Immature natural killer cell (primary cell): ENCODE data around the gene SLC13A5. TPM values are rescaled to one million over a fixed set of nuclear protein-coding genes. Genes with fewer than 3 reads are reported as not detected.
"Not testable (repeated sequence)": the region's sequence is repeated elsewhere in the genome, so short reads cannot be mapped to it uniquely, and the experiment has no call there.

Source experiments
- DNase-seq, 3 donors: peaks; one replicate each; pipeline ENCODE4 v3.0.0; 2022; ENCODE audit warnings: mixed read lengths in 1 of 3
- H3K27ac Mint-ChIP-seq, 6 donors: one replicate each; pipeline ENCODE4 v1.8.0; 2020; ENCODE audit warnings: mixed read lengths in 6 of 6, mild to moderate bottlenecking in 5 of 6, inconsistent platforms in 4 of 6, moderate library complexity in 3 of 6
- H3K27me3 Mint-ChIP-seq, 3 donors: one replicate each; pipeline ENCODE4 v1.8.0; 2020 to 2021; ENCODE audit warnings: low read depth in 3 of 3, mild to moderate bottlenecking in 3 of 3, mixed read lengths in 3 of 3, moderate library complexity in 3 of 3, inconsistent platforms in 1 of 3
- H3K36me3 Mint-ChIP-seq, 3 donors: one replicate each; pipeline ENCODE4 v1.8.0; 2020; ENCODE audit warnings: mixed read lengths in 3 of 3, inconsistent platforms in 2 of 3, mild to moderate bottlenecking in 2 of 3
- H3K4me1 Mint-ChIP-seq, 2 donors: one replicate each; pipeline ENCODE4 v1.8.0; 2020; ENCODE audit warnings: inconsistent platforms in 2 of 2, mild to moderate bottlenecking in 2 of 2, mixed read lengths in 2 of 2, moderate library complexity in 1 of 2
- H3K4me3 Mint-ChIP-seq, 5 donors: one replicate each; pipeline ENCODE4 v1.8.0; 2020; ENCODE audit warnings: mild to moderate bottlenecking in 5 of 5, mixed read lengths in 5 of 5, inconsistent platforms in 3 of 5, moderate library complexity in 3 of 5
- H3K9me3 Mint-ChIP-seq, 6 donors: one replicate each; pipeline ENCODE4 v1.8.0; 2020; ENCODE audit warnings: mild to moderate bottlenecking in 6 of 6, mixed read lengths in 6 of 6, inconsistent platforms in 4 of 6, moderate library complexity in 3 of 6
- polyA plus RNA-seq, 3 donors: library from polyadenylated mRNA; unstranded; fragments of 300-500 nt; fragmentation: Illumina TruSeq; gene quantifications; one replicate each; pipeline ENCODE4 v1.2.3, GENCODE V29; 2021

Gene SLC13A5
- polyA plus RNA-seq, 3 donors from 2014 or later = not detected

GRCh38 chr17:6674586-6674985, 38.6 kb downstream of the SLC13A5 start:
- Mint-ChIP-seq H3K9me3 (no peaks in the 10 kb centered on the region), H3K36me3 (no peaks in the 10 kb centered on the region), H3K27ac (no peak overlapping the region), H3K4me1 (peaks cover 10 to 14% of the 10 kb centered on the region in 2 donors), H3K27me3 (peaks cover 7 to 12% (median 8%) of the 10 kb centered on the region in 3 donors), H3K4me3 (no peak overlapping the region)
- no peak for DNase-seq

GRCh38 chr17:6671431-6671830, 41.7 kb downstream of the SLC13A5 start:
- H3K9me3 Mint-ChIP-seq = no peaks in the 10 kb centered on the region
- no peak overlapping the region for H3K4me3 Mint-ChIP-seq
- H3K36me3 Mint-ChIP-seq = peaks cover 0 to 3% (median 0%) of the 10 kb centered on the region in 3 donors
- H3K27ac Mint-ChIP-seq = no peak overlapping the region
- H3K4me1 Mint-ChIP-seq = no peaks in the 10 kb centered on the region
- H3K27me3 Mint-ChIP-seq = peaks cover 6 to 10% (median 9%) of the 10 kb centered on the region in 3 donors
- DNase-seq = no peak

- no peak overlapping the region for H3K27ac Mint-ChIP-seq
- peaks cover 6 to 12% (median 9%) of the 10 kb centered on the region in 3 donors for H3K27me3 Mint-ChIP-seq
- H3K4me3 Mint-ChIP-seq = no peak overlapping the region
- peaks cover 0 to 3% (median 0%) of the 10 kb centered on the region in 3 donors for H3K36me3 Mint-ChIP-seq
- H3K9me3 Mint-ChIP-seq = no peaks in the 10 kb centered on the region
- no peaks in the 10 kb centered on the region for H3K4me1 Mint-ChIP-seq
- no peak for DNase-seq
These were observed 42.2 kb downstream of the SLC13A5 start for GRCh38 chr17:6670999-6671398.

- peaks cover 0 to 3% (median 0%) of the 10 kb centered on the region in 3 donors for H3K36me3 Mint-ChIP-seq
- no peak for DNase-seq
These were observed 42.6 kb downstream of the SLC13A5 start for GRCh38 chr17:6670571-6670970.

GRCh38 chr17:6669479-6670212, 43.5 kb downstream of the SLC13A5 start:
- Mint-ChIP-seq H3K27ac (no peak overlapping the region), H3K4me1 (no peaks in the 10 kb centered on the region), H3K9me3 (no peaks in the 10 kb centered on the region), H3K36me3 (peaks cover 0 to 3% (median 0%) of the 10 kb centered on the region in 3 donors), H3K4me3 (no peak overlapping the region), H3K27me3 (peaks cover 6 to 14% (median 9%) of the 10 kb centered on the region in 3 donors)
- no peak for DNase-seq

More at GRCh38 chr17:6670571-6670970, 42.6 kb downstream of the SLC13A5 start:
- Mint-ChIP-seq H3K27me3 (peaks cover 6 to 12% (median 9%) of the 10 kb centered on the region in 3 donors), H3K4me3 (no peak overlapping the region), H3K9me3 (no peaks in the 10 kb centered on the region), H3K4me1 (no peaks in the 10 kb centered on the region), H3K27ac (no peak overlapping the region)

GRCh38 chr17:6668727-6669425, 44.3 kb downstream of the SLC13A5 start:
- H3K9me3 Mint-ChIP-seq = no peaks in the 10 kb centered on the region
- no peaks in the 10 kb centered on the region for H3K4me1 Mint-ChIP-seq
- H3K27me3 Mint-ChIP-seq = peaks cover 6 to 14% (median 9%) of the 10 kb centered on the region in 3 donors
- no peak for DNase-seq
- H3K36me3 Mint-ChIP-seq = peaks cover 0 to 3% (median 0%) of the 10 kb centered on the region in 3 donors
- H3K4me3 Mint-ChIP-seq = no peak overlapping the region
- H3K27ac Mint-ChIP-seq = no peak overlapping the region

GRCh38 chr17:6668219-6668618, 45.0 kb downstream of the SLC13A5 start:
- Mint-ChIP-seq H3K27me3 (peaks cover 6 to 14% (median 9%) of the 10 kb centered on the region in 3 donors), H3K4me3 (no peak overlapping the region), H3K4me1 (no peaks in the 10 kb centered on the region), H3K27ac (no peak overlapping the region), H3K9me3 (no peaks in the 10 kb centered on the region), H3K36me3 (peaks cover 0 to 3% (median 0%) of the 10 kb centered on the region in 3 donors)
- no peak for DNase-seq

GRCh38 chr17:6667516-6667915, 45.7 kb downstream of the SLC13A5 start:
- peaks cover 8 to 13% (median 11%) of the 10 kb centered on the region in 3 donors for H3K27me3 Mint-ChIP-seq
- no peak for DNase-seq
- H3K4me1 Mint-ChIP-seq = no peaks in the 10 kb centered on the region
- peaks cover 0 to 3% (median 0%) of the 10 kb centered on the region in 3 donors for H3K36me3 Mint-ChIP-seq
- no peak overlapping the region for H3K4me3 Mint-ChIP-seq
- H3K9me3 Mint-ChIP-seq = no peaks in the 10 kb centered on the region
- no peak overlapping the region for H3K27ac Mint-ChIP-seq

GRCh38 chr17:6666557-6666956, 46.6 kb downstream of the SLC13A5 start:
- H3K36me3 Mint-ChIP-seq = peaks cover 0 to 3% (median 0%) of the 10 kb centered on the region in 3 donors
- H3K4me3 Mint-ChIP-seq = no peak overlapping the region
- H3K27me3 Mint-ChIP-seq = peaks cover 10 to 15% (median 14%) of the 10 kb centered on the region in 3 donors
- DNase-seq = no peak
- no peak overlapping the region for H3K27ac Mint-ChIP-seq
- no peaks in the 10 kb centered on the region for H3K4me1 Mint-ChIP-seq
- no peaks in the 10 kb centered on the region for H3K9me3 Mint-ChIP-seq

GRCh38 chr17:6666077-6666521, 47.1 kb downstream of the SLC13A5 start:
- Mint-ChIP-seq H3K4me1 (no peaks in the 10 kb centered on the region), H3K27ac (no peak overlapping the region), H3K27me3 (peaks cover 8 to 19% (median 14%) of the 10 kb centered on the region in 3 donors), H3K36me3 (peaks cover 0 to 3% (median 0%) of the 10 kb centered on the region in 3 donors), H3K9me3 (no peaks in the 10 kb centered on the region), H3K4me3 (no peak overlapping the region)
- DNase-seq = peak; percentile 44 to 46 (median 44)

- not testable (repeated sequence) for H3K36me3 Mint-ChIP-seq, H3K4me3 Mint-ChIP-seq, H3K4me1 Mint-ChIP-seq, H3K27ac Mint-ChIP-seq, DNase-seq, H3K9me3 Mint-ChIP-seq
- H3K27me3 Mint-ChIP-seq = peaks cover 8 to 30% (median 12%) of the 10 kb centered on the region in 3 donors
These were observed 50.0 kb downstream of the SLC13A5 start for GRCh38 chr17:6663200-6663599.

- H3K9me3 Mint-ChIP-seq = peaks cover 0 to 3% (median 0%) of the 10 kb centered on the region in 6 donors
- no peak overlapping the region for H3K4me3 Mint-ChIP-seq
- no peak for DNase-seq
- peaks cover 10 to 30% (median 11%) of the 10 kb centered on the region in 3 donors for H3K27me3 Mint-ChIP-seq
- no peak overlapping the region for H3K27ac Mint-ChIP-seq
- peaks cover 0 to 3% (median 0%) of the 10 kb centered on the region in 3 donors for H3K36me3 Mint-ChIP-seq
- peaks cover 0 to 1% of the 10 kb centered on the region in 2 donors for H3K4me1 Mint-ChIP-seq
These were observed 51.7 kb downstream of the SLC13A5 start for GRCh38 chr17:6661464-6661848.

- Mint-ChIP-seq H3K4me3 (no peak overlapping the region), H3K4me1 (peaks cover 3 to 4% of the 10 kb centered on the region in 2 donors), H3K36me3 (peaks cover 0 to 3% (median 0%) of the 10 kb centered on the region in 3 donors), H3K27ac (peak overlapping the region in 1 of 6 donors; percentile 12), H3K9me3 (peaks cover 0 to 3% (median 0%) of the 10 kb centered on the region in 6 donors), H3K27me3 (peaks cover 9 to 33% (median 10%) of the 10 kb centered on the region in 3 donors)
- no peak for DNase-seq
These were observed 52.2 kb downstream of the SLC13A5 start for GRCh38 chr17:6660805-6661463.
